ENCODE measurements around the gene MLPH.

DNA sequence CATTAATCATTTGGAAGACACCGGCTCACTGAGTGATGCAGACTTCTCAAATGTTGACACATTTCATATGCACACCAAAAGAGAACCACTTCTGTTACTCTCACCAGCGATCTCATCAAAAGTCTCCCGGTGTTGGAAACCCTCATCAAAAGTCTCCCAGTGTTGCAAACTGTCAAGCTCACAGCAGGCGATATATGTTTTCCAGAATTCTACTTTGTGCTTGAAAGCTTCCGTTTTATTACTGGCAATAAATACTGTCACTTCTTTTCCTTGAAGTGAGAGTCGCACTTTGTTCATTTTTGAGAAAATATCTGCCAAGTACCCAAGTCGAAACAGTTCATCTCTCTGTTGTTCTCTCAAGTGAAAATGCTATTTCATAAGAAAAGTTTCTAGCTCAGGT lies 20.5 kb downstream of the MLPH start:
- no peak for TF ChIP-seq POLR2AphosphoS5 (IDR thresholded peaks at IDR 0.05)
- TF ChIP-seq, protein P1, sequence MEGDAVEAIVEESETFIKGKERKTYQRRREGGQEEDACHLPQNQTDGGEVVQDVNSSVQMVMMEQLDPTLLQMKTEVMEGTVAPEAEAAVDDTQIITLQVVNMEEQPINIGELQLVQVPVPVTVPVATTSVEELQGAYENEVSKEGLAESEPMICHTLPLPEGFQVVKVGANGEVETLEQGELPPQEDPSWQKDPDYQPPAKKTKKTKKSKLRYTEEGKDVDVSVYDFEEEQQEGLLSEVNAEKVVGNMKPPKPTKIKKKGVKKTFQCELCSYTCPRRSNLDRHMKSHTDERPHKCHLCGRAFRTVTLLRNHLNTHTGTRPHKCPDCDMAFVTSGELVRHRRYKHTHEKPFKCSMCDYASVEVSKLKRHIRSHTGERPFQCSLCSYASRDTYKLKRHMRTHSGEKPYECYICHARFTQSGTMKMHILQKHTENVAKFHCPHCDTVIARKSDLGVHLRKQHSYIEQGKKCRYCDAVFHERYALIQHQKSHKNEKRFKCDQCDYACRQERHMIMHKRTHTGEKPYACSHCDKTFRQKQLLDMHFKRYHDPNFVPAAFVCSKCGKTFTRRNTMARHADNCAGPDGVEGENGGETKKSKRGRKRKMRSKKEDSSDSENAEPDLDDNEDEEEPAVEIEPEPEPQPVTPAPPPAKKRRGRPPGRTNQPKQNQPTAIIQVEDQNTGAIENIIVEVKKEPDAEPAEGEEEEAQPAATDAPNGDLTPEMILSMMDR (IDR thresholded peaks at IDR 0.05) = no peak

Measured in transverse colon (tissue), 4 donors.